GM03348 (cell line): ENCODE results near the gene COPE.

Source experiments
- DNase-seq: peaks from one replicate; pipeline ENCODE4 v3.0.0; 2012; ENCODE audit warnings: low spot score

The COPE gene

DNA sequence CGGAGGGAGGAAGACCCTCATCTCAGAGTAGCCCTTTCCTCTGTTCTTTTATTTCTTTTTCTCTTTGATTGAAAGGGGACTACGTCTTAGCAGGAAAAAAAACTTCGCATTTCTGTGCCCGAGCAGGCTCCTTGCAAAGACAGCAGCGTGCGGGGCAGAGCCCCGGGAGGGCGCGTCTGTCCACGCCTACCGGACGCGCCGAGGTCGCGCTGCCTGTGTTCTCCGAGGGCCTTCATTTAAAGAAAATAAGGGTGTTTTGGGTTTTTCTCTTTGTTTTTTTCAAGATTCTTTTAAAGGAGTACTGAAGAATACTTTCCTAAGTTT, 52.4 kb downstream of the COPE start:
- DNase-seq: no peak

DNA sequence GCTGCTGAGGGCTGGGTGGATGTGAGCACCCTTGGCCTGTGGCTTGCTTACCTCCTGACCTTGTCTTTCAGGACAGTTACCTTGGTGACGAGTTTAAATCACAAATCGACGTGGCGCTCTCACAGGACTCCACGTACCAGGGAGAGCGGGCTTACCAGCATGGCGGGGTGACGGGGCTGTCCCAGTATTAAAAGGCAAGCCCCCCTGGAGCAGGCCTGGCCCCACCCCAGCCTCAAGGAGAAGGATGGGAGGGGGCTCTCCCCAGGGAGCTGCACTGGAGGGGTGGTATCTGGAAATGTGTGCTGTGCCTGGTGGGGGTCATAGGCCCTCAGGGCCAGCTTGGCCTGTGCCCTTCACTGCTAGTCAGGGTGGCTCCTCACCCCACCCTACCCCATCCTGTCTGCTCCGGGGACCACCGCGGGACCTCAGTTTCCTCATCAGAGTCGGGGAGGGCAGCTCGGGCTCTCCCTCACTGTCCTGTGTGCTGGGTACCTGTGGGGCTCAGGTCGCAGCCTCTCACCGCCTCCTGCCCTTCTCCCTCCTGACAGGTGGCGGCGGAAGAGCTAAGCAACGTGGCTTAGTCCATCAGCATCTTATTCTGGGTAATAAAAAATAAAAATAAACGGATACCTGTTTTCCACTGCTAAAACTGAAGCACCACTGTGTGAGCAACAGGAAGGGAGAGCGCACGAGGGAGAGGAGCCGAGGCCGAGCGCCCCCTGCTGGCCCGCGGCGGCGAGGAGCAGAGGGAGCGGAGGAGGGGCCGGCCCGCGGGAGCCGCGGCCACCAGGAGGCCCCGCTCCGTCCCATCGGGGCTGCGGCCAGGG, 53.0 kb downstream of the COPE start:
- DNase-seq: peak; percentile 95

DNA sequence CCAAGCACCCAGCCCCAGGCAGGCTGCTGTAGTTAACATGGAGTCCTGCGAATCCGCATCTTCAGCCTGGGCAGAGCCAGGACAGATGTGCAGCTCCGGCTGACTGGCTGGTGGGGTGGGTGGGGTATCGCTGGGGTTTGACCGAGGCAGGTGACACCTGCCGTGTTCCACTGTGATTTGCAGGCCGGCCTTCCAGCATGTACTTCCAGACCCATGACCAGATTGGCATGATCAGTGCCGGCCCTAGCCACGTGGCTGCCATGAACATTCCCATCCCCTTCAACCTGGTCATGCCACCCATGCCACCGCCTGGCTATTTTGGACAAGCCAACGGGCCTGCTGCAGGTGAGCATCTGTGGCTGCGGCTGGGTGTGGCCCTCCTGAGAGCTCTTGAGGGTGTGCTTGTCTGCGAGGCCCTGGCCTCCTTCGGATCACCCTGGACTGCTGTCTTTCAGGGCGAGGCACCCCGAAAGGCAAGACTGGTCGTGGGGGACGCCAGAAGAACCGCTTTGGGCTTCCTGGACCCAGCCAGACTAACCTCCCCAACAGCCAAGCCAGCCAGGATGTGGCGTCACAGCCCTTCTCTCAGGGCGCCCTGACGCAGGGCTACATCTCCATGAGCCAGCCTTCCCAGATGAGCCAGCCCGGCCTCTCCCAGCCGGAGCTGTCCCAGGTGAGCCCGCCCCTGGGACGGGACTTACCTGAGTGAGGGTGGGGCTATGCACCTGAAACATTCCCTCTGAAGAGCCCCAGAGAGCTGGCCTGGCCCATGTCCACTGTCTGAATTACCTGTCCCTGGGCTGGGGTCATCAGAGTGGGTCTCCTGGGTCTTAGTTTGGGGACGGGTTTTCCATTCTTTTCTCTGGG, 53.8 kb downstream of the COPE start:
- DNase-seq: no peak

DNA sequence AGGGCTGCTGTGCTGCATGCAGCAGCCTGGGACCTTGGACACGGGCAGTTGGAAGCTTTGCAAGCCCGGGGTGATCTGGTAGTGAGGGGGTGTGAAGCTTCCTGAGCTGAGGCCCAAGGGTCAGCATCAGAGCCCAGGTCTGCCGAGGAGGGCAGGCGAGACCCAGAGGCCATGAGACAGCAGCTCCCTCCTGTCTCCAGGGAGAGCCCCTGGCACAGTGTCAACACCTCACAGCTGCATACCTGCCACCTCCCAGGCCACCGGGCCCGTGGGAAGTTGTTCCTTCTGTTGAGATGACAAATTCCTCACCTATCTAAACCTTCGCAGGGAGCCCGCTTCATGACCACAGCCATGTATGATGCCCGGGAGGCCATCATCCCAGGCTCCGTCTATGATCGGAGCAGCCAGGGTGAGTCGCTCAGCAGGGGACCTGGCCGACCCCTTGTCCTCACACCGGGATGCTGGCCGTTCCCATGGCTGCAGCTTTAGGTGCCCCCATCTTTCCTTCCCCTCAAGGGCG, 55.3 kb downstream of the COPE start:
- DNase-seq: no peak

DNA sequence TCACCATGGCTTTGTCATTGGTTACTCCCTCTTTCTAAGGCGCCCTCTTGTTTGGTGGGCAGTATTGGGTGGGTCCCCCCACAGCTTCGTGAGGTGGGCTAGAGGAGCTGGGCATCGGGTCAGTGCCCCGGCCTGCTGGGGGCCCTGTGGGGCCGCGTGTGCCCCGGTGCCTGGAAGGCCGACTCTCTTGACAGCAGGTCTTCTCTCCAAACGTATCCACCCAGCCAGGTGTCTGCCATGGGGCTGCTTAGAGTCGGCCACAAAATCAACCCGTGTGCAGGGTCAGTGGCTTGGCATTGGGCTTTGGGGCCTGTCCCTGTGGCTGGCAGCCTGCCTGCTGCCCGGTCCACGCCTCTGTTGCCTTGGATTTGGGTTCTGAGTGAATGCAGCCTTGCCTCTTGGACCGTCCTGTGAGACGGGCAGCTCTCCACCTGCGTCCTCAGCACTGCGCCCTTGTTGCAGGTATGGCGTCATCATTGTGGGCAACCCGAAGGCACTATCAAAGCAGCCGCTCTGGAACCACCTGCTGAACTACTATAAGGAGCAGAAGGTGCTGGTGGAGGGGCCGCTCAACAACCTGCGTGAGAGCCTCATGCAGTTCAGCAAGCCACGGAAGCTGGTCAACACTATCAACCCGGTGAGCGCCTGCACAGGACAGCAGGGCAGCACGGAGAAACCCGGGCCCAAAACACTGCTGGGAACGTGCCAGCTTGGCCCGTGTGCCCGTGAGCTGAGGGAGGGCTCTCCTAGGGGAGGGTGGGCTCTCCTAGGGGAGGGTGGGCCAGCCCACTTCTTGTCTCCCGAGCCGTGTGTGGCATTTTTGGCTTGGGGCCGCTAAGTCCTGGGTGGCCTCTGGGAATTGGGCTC, 56.0 kb downstream of the COPE start:
- no peak for DNase-seq

DNA sequence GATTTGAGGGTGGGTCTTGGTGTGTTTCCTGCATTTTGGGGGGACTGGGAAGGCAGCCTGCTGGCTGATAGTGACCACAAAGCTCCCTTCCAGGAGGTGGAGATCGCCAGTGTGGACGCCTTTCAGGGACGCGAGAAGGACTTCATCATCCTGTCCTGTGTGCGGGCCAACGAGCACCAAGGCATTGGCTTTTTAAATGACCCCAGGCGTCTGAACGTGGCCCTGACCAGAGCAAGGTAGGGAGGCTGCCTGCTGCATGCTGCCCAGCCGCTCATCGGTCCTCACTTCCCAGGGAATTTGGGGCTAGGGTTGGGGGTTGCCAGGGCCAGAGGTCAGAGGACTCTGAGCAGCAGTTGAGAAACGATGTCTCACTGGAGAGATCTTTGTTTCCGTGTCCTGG, 57.3 kb downstream of the COPE start:
- DNase-seq: no peak

DNA sequence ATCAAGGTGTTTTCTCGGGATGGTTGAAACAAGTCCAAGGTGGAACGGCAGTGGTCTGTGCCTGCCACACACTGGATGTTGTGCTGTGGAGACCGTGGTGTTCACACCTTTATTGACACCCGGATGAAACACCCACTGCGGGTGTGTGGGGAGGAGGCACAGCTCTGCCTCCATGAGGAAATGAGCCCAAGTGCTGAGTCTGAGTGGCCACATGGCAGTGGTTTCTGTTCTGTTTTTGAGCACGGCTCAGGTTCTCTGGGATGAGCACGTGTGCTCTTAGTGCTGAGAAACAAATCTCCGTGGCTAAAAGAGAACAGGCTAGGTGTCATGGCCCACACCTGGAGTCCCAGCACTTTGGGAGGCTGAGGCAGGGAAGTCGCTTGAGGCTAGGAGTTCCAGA, 58.0 kb downstream of the COPE start:
- DNase-seq: no peak

DNA sequence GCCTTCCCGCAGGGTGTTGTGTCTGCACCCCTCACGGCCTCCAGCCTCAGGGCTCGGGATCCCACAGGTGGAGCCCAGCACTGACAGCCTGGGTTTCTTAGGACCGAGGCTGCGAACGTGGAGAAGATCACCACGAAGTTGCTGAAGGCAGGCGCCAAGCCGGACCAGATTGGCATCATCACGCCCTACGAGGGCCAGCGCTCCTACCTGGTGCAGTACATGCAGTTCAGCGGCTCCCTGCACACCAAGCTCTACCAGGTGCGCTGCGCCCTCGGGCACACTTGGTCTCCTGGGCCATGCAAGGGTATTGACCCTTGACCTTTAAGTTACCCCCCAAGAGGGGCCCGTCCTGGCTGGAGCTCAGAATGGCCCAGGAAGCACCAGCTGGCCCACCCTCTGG, 58.5 kb downstream of the COPE start:
- DNase-seq: no peak

DNA sequence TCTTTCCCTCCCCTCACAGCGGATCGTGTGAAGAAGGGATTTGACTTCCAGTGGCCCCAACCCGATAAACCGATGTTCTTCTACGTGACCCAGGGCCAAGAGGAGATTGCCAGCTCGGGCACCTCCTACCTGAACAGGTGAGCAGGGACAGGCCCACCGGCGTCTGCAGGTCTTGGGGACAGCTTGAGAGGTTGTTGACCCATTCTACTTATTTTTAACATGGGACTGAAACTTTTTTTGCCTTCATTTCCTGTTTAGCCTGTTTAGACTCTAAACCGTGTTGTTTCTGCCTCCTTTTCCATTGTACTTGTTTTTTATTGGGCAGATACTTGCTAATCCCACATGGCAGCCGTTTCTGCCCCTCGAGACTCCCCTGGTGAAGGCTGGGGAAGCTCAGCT, 58.9 kb downstream of the COPE start:
- no peak for DNase-seq

DNA sequence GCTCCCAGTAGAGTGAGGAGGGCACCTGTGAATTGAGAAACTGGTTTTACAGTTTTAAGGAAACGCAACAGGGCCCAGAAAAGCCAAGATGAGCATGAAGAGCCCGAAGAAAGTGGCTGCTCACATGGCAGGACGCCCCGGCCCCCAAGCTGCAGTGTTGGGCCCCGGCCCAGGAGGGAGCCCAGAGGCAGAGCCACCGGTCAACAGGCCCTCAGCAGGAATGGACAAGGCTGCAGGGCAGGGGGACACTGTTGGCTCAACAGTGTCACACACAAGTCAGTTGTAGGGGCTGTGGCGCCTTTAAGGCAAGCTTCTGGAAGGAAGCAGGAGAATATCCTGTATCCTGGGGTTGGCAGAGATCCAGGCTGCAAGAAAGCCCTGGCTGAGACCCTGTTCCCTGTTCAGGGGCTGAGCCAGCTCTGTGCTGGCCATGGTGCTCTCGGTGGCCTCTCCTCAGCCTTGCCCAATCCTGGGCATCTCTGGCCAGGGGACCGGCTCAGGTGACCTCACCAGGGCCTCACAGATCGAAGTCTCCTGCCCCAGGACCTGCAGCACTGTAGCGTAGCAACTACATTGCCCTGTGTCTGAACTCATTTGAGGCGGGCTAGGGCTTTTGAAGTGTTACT, 59.4 kb downstream of the COPE start:
- no peak for DNase-seq

DNA sequence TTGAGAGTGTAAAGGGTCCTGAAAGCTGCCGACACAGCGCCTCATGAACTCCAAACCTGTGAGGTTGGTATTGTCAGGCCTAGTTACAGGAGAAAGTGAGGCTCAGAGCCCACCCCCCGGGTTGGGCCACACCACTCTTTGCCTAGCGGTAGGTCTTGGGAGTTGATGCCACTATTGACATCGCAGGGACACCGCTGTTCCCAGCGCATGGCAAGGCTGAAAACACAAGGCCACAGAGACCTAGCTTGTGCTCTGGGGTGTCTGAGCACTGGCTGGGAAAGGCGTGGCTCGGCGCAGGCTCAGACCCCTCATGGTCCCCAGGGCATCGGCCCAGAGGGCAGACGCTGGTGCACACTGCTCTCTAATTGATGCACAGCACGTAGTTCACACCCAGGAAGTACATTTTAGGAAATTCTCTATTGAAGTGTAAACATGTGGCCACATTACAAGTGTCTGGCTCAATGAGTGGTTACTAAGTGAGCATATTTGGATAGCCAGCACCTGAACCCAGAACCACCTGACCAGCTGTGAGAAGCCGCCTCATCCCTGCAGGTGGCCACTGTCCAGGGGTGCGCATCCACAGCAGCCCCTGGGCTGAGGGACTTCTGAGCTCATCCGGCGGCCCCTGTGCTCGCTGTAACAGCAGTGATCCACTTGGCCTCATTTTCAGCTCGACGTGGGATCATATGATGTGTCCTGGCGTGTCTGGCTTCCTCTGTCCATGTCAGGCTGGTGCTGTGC, 60.1 kb downstream of the COPE start:
- no peak for DNase-seq

DNA sequence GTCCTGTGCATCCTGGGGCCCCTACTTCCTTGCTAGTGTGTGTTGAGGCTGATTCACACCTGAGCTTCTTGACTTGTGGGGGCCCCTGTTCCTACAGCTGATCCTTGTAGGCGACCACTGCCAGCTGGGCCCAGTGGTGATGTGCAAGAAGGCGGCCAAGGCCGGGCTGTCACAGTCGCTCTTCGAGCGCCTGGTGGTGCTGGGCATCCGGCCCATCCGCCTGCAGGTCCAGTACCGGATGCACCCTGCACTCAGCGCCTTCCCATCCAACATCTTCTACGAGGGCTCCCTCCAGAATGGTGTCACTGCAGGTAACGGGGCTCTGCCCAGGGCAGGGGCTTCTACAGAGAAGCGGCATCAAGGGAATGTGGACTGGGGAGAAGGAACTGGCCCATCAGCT, 62.0 kb downstream of the COPE start:
- DNase-seq: no peak

DNA sequence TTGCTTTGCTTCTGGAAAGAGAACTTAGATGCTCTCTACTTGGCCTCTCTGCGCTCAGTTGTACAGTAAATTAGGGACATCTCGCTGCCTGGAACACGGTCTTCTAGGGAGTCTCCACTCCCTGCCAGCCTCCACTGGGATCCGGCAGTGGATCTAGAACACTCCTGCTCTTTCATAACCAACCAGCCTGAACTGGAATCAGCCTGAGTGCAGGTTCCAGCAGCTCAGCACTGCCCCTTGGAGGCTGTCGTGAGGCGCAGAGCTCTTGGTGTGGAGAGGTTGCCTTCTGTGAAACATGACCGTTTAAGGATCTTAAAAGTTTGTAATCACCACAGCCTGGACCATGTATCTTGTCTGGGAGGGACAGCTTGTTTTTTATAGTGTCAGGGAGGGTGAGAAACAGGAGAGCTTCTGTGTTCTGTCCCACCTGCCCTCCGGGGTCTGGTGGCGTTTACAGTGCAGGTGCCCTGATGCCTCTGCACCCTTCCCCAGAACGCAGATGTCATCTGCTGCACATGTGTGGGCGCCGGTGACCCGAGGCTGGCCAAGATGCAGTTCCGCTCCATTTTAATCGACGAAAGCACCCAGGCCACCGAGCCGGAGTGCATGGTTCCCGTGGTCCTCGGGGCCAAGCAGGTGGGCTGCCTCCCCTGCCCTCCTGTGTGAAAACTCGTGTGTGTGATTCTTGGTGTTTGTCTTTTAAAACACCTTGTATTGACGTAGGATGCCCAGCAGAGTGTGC, 62.6 kb downstream of the COPE start:
- peak; percentile 47 for DNase-seq

DNA sequence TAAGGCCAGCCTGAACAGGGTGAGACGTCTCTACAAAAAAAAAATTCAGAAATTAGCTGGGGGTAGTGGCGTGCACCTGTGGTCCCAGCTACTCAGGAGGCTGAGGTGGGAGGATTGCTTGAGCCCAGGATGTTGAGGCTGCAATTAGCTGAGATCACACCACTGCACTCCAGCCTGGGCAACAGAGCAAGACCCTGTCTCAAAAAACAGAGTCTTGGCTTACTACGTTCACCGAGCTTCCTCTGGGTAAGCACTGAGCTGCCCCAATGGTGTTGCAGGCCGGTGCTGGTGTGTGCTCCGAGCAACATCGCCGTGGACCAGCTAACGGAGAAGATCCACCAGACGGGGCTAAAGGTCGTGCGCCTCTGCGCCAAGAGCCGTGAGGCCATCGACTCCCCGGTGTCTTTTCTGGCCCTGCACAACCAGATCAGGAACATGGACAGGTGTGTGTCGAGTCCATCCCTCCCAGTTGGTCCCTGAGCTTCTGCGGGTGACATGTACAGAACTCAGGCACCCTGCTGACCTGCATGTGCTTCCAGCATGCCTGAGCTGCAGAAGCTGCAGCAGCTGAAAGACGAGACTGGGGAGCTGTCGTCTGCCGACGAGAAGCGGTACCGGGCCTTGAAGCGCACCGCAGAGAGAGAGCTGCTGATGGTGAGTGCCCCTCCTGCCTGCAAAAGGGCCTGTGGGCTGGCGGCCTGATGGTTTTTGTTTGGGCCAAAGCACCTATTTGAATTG, 63.4 kb downstream of the COPE start:
- no peak for DNase-seq

DNA sequence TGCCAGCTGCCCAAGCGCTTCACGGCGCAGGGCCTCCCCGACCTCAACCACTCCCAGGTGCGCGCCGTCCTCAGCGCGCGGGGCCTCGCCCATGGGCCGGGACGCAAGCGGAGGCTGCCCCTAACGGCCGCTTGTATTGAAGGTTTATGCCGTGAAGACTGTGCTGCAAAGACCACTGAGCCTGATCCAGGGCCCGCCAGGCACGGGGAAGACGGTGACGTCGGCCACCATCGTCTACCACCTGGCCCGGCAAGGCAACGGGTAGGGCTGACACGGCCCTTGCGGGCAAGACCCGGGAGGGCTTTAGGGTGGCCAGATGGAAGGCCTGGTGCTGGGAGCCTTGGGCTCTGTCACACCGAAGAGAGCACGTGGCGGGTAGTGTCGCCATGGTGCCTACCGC, 64.2 kb downstream of the COPE start:
- DNase-seq: no peak

DNA sequence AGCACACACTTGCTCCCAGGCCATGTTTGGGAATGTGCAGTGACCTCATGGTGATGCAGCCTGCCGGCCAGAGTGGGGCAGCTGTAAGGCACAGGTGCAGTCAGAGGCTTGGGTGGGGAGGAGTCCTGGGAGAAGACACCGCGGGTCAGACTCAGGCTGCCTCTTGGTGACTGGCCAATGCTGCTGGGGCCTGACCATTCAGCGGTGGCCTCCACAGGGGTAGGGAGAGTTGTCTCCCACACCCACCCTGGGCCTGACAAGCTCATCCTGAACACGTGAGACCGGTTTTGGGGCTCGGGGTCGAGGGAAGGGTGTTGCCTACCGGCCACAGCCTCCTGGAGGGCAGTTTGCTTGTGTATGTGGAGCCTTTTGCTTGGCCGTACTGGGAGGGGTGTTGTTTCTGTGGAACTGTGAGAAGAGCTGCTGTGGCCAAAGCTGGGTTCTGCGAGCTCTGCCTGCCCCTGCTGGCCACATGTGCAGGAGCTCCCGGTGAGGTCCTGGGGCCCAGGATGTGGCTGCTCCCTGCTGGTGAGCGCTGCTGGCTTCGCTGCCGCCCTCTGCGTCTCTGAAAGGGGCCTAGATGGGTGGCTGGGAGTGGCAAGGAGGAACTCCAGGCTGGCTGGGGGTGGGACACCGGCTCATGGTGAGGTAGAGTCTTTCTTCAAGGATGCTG, 65.3 kb downstream of the COPE start:
- no peak for DNase-seq

DNA sequence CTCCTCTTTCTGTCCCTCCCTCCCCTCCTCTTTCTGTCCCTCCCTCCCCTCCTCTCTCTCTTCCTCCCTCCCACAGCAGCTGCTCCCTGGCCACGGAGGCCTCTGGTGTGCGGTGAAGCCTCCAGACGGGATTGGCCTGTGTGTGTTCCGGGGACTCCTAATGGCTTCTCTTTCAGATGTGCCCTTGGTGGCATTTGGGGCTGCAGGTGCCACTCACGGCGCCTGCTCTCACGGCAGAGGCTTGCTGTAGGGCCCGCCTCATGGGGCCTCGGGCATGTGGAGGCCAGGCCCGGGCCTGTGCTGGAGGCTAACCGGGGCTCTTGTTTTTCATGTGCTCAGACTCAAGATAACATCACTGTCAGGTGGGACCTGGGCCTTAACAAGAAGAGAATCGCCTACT, 66.5 kb downstream of the COPE start:
- DNase-seq: no peak

DNA sequence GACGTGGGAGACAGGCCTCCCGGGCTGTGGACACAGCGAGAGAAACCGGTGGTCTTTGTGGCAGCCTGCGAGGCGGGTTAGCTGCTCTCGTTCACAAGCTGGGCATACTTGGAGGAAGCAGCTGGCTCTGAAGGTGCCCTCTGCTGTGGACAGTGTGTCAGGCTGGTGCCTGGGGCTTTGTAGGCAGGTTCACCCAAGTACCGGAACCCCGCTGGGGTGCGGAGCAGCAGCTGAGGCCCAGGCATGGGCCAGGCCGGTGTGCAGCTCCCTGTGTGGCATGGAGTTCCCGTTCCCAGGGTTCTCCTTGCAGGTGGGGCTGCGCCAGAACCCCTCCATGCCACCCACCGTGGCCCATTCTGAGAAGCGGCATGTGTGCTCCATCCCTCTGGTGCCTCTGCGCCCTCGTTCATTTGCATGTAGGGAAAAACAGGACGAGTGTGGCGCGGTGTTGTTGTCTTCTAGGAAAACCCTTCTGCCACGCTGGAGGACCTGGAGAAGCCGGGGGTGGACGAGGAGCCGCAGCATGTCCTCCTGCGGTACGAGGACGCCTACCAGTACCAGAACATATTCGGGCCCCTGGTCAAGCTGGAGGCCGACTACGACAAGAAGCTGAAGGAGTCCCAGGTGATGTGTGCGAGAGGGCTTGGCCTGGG, 67.4 kb downstream of the COPE start:
- DNase-seq: no peak
